Thyroid gland (tissue), 4 donors: ENCODE data around the gene ANKS1A. TPM values are rescaled to one million over a fixed set of nuclear protein-coding genes. Genes with fewer than 3 reads are reported as not detected.

Experiments
- DNase-seq, 2 donors: peaks; one replicate each; pipeline ENCODE4 v3.0.0-alpha.2; 2019
- H3K27ac ChIP-seq, 3 donors: fragments of 200-600 bp; sonication (generic); 1 replicate in 2 of 3; 2 replicates in 1 of 3; pipeline ENCODE4 v1.5.1; 2016 to 2019; ENCODE audit warnings: mild to moderate bottlenecking in 1 of 3, moderate library complexity in 1 of 3
- H3K27me3 ChIP-seq: fragments of 200-600 bp; sonication (generic); one replicate; pipeline ENCODE4 v1.5.1; 2019
- H3K36me3 ChIP-seq, 2 donors: fragments of 200-600 bp; sonication (generic); one replicate each; pipeline ENCODE4 v1.5.1; 2016 to 2019
- H3K4me1 ChIP-seq, 2 donors: fragments of 200-600 bp; sonication (generic); one replicate each; pipeline ENCODE4 v1.5.1; 2017 to 2019
- H3K4me3 ChIP-seq, 3 donors: fragments of 200-600 bp; sonication (generic); replicated peaks in 1 of 3; 1 replicate in 2 of 3; 2 replicates in 1 of 3; pipeline ENCODE4 v1.5.1; 2016; ENCODE audit warnings: mild to moderate bottlenecking in 1 of 3
- H3K9me3 ChIP-seq: fragments of 200-600 bp; sonication (generic); one replicate; pipeline ENCODE4 v1.5.1; 2017
- CTCF ChIP-seq, 6 experiments: fragments of 200-600 bp in 3 of 6; fragments of 450-650 bp in 3 of 6; sonication (generic) in 3 of 6; IDR thresholded peaks; one replicate each; pipeline ENCODE4 v1.5.1; 2016 to 2019; ENCODE audit warnings: antibody characterized with exemption in 6 of 6, mild to moderate bottlenecking in 2 of 6, inconsistent platforms in 1 of 6, moderate library complexity in 1 of 6
- POLR2A ChIP-seq, 2 donors: fragments of 450-650 bp; IDR thresholded peaks; one replicate each; pipeline ENCODE4 v1.6.1; 2017; ENCODE audit warnings: antibody characterized with exemption in 2 of 2, mild to moderate bottlenecking in 2 of 2, moderate library complexity in 1 of 2
- WGBS, 2 donors: methylation state at CpG; one replicate each; pipeline ENCODE4 v1.1.5; 2017; 5-methylcytosine and 5-hydroxymethylcytosine counted together
- intact Hi-C: fragments of 100-400 bp; cut with DNase I; formaldehyde crosslinking; loops from one replicate; pipeline ENCODE4 v1.15.1; 2023
- total RNA-seq, 4 donors: library from RNA; depleted of rRNA; stranded (reverse); fragments of >200 nt; gene quantifications; one replicate each; pipeline ENCODE4 v1.2.3, GENCODE V29; 2016

ANKS1A gene
- total RNA-seq, 4 donors from 2014 or later: 29.9 to 43.8 (median 34.4) TPM

GRCh38 chr6:35011096-35012041 is 122.3 kb downstream of the ANKS1A start:
- intact Hi-C loops: no loop called here
- Histone ChIP-seq H3K4me1 (peaks cover 49 to 70% of the 10 kb centered on the region in 2 donors), H3K9me3 (no peaks in the 10 kb centered on the region), H3K27me3 (no peaks in the 10 kb centered on the region), H3K27ac (peak overlapping the region; percentile 73 to 82 (median 82)), H3K4me3 (no peak overlapping the region), H3K36me3 (no peaks in the 10 kb centered on the region)
- peak; percentile 31 to 33 for DNase-seq
- 30 to 32% methylated on average over 4 of the region's 4 CpGs for WGBS, 2 donors
- no peak for TF ChIP-seq CTCF (IDR thresholded peaks at IDR 0.05)
- TF ChIP-seq POLR2A (IDR thresholded peaks at IDR 0.05): peak in 1 of 2 donors; percentile 16

GRCh38 chr6:35013701-35014100 is 124.6 kb downstream of the ANKS1A start:
- no peak for DNase-seq
- H3K4me3 ChIP-seq: no peak overlapping the region
- no peaks in the 10 kb centered on the region for H3K27me3 ChIP-seq
- no peak for TF ChIP-seq POLR2A (IDR thresholded peaks at IDR 0.05)
- TF ChIP-seq CTCF (IDR thresholded peaks at IDR 0.05): no peak
- H3K27ac ChIP-seq: peak overlapping the region in 2 of 3 donors; percentile 93 to 96
- peaks cover 72 to 77% of the 10 kb centered on the region in 2 donors for H3K4me1 ChIP-seq
- no peaks in the 10 kb centered on the region for H3K36me3 ChIP-seq
- intact Hi-C loops: no loop called here
- 94 to 95% methylated on average over 6 of the region's 6 CpGs for WGBS, 2 donors
- H3K9me3 ChIP-seq: no peaks in the 10 kb centered on the region

- no peak for TF ChIP-seq CTCF (IDR thresholded peaks at IDR 0.05)
- TF ChIP-seq POLR2A (IDR thresholded peaks at IDR 0.05): no peak
- intact Hi-C loops: no loop called here
- no peak for DNase-seq
- Histone ChIP-seq H3K4me3 (no peak overlapping the region), H3K36me3 (no peaks in the 10 kb centered on the region), H3K27me3 (no peaks in the 10 kb centered on the region), H3K4me1 (peaks cover 75 to 84% of the 10 kb centered on the region in 2 donors), H3K9me3 (no peaks in the 10 kb centered on the region), H3K27ac (peak overlapping the region in 2 of 3 donors; percentile 93 to 96)
- 50 to 92% methylated on average over 1 of the region's 1 CpG for WGBS, 2 donors
Measured at GRCh38 chr6:35014341-35014740, 125.3 kb downstream of the ANKS1A start.

GRCh38 chr6:35014786-35015185 is 125.7 kb downstream of the ANKS1A start:
- Histone ChIP-seq H3K27me3 (no peaks in the 10 kb centered on the region), H3K4me3 (no peak overlapping the region), H3K9me3 (no peaks in the 10 kb centered on the region), H3K27ac (peak overlapping the region; percentile 82 to 96 (median 93)), H3K4me1 (peaks cover 80 to 88% of the 10 kb centered on the region in 2 donors), H3K36me3 (no peaks in the 10 kb centered on the region)
- DNase-seq: no peak
- 68 to 89% methylated on average over 3 of the region's 3 CpGs for WGBS, 2 donors
- intact Hi-C loops: no loop called here
- TF ChIP-seq CTCF (IDR thresholded peaks at IDR 0.05) (no peak), POLR2A (IDR thresholded peaks at IDR 0.05) (no peak)

- H3K36me3 ChIP-seq: no peaks in the 10 kb centered on the region
- peak overlapping the region; percentile 82 to 96 (median 93) for H3K27ac ChIP-seq
- peak; percentile 82 to 89 for DNase-seq
- TF ChIP-seq POLR2A (IDR thresholded peaks at IDR 0.05) (peak in 1 of 2 donors; percentile 47), CTCF (IDR thresholded peaks at IDR 0.05) (no peak)
- no peak overlapping the region for H3K4me3 ChIP-seq
- 43% methylated on average over 4 of the region's 4 CpGs for WGBS, 2 donors
- H3K27me3 ChIP-seq: no peaks in the 10 kb centered on the region
- intact Hi-C loops: no loop called here
- H3K4me1 ChIP-seq: peaks cover 81 to 89% of the 10 kb centered on the region in 2 donors
- H3K9me3 ChIP-seq: no peaks in the 10 kb centered on the region
Measured at GRCh38 chr6:35015476-35015875, 126.4 kb downstream of the ANKS1A start.
